MM.1S (cell line): ENCODE data around the gene RHOBTB1.

Experiments used
- DNase-seq: peaks from one replicate; pipeline ENCODE4 v3.0.0-alpha.2; 2015
- H2AFZ ChIP-seq: fragments of 300-600 bp; sonication (generic); 2 replicates; pipeline ENCODE4 v1.6.0; 2016; ENCODE audit warnings: antibody characterized with exemption, low read length
- H3F3A ChIP-seq: fragments of 300-600 bp; sonication (generic); 2 replicates; pipeline ENCODE4 v1.6.1; 2016; ENCODE audit warnings: mild to moderate bottlenecking, antibody characterized with exemption, low read length, moderate library complexity, mixed read lengths; ENCODE audit not compliant: insufficient read depth
- H3K27ac ChIP-seq: fragments of 300-600 bp; sonication (generic); 2 replicates; pipeline ENCODE4 v1.5.1; 2016; ENCODE audit warnings: mild to moderate bottlenecking, low read length
- H3K27me3 ChIP-seq: fragments of 300-600 bp; sonication (generic); replicated peaks from 2 replicates; pipeline ENCODE4 v1.6.0; 2016; ENCODE audit warnings: low read length; ENCODE audit not compliant: insufficient read depth
- H3K36me3 ChIP-seq: fragments of 300-600 bp; sonication (generic); replicated peaks from 2 replicates; pipeline ENCODE4 v1.6.1; 2016; ENCODE audit warnings: mild to moderate bottlenecking, low read length, mixed read lengths; ENCODE audit not compliant: insufficient read depth
- H3K4me1 ChIP-seq: fragments of 300-600 bp; sonication (generic); 2 replicates; pipeline ENCODE4 v1.6.1; 2016; ENCODE audit warnings: low read length, mixed read lengths
- H3K4me2 ChIP-seq: fragments of 300-600 bp; sonication (generic); 2 replicates; pipeline ENCODE4 v1.6.0; 2016; ENCODE audit warnings: low read depth, low read length
- H3K4me3 ChIP-seq: fragments of 300-600 bp; sonication (generic); 2 replicates; pipeline ENCODE4 v1.5.1; 2016; ENCODE audit warnings: low read length, mixed read lengths
- H3K79me2 ChIP-seq: fragments of 300-600 bp; sonication (generic); 2 replicates; pipeline ENCODE4 v1.6.1; 2016; ENCODE audit warnings: mixed run types, low read length, mixed read lengths
- H3K9ac ChIP-seq: fragments of 300-600 bp; sonication (generic); 2 replicates; pipeline ENCODE4 v1.6.1; 2016; ENCODE audit warnings: low read length, mixed read lengths
- H3K9me2 ChIP-seq: fragments of 300-600 bp; sonication (generic); replicated peaks from 2 replicates; pipeline ENCODE4 v1.6.1; 2016; ENCODE audit warnings: mild to moderate bottlenecking, low read length, mixed read lengths; ENCODE audit not compliant: insufficient read depth
- H3K9me3 ChIP-seq: fragments of 300-600 bp; sonication (generic); replicated peaks from 2 replicates; pipeline ENCODE4 v1.6.1; 2016; ENCODE audit warnings: mild to moderate bottlenecking, low read length, mixed read lengths; ENCODE audit not compliant: insufficient read depth
- H4K20me1 ChIP-seq: fragments of 300-600 bp; sonication (generic); 2 replicates; pipeline ENCODE4 v1.6.1; 2016; ENCODE audit warnings: mild to moderate bottlenecking, low read length, moderate library complexity, mixed read lengths; ENCODE audit not compliant: insufficient read depth
- CTCF ChIP-seq: fragments of 300-600 bp; sonication (generic); IDR thresholded peaks from 2 replicates; pipeline ENCODE4 v1.5.1; 2016; ENCODE audit warnings: antibody characterized with exemption, low read length, mixed read lengths
- EZH2 ChIP-seq: fragments of 300-600 bp; sonication (generic); optimal IDR thresholded peaks from 2 replicates; pipeline ENCODE3; 2017; ENCODE audit warnings: low read depth, mild to moderate bottlenecking, antibody characterized with exemption, low read length, mixed read lengths
- EZH2phosphoT487 ChIP-seq: fragments of 300-600 bp; sonication (generic); IDR thresholded peaks from 2 replicates; pipeline ENCODE4 v1.6.1; 2018; ENCODE audit warnings: antibody characterized with exemption, low read length

RHOBTB1 gene

GRCh38 chr10:60962946-60963345 lies 19.0 kb upstream of the RHOBTB1 start:
- no peak for TF ChIP-seq EZH2
- no peak for TF ChIP-seq EZH2phosphoT487
- TF ChIP-seq CTCF = no peak
- no peaks in the 10 kb centered on the region for H3K36me3 ChIP-seq
- H3K4me1 ChIP-seq = 0 out of 2 replicates have a peak, but pooled peaks cover 11% of the 10 kb centered on the region
- no peak for DNase-seq
- H3K79me2 ChIP-seq = no peaks in the 10 kb centered on the region
- H3K27ac ChIP-seq = no peak overlapping the region
- H3K9me2 ChIP-seq = no peaks in the 10 kb centered on the region
- no peak overlapping the region for H2AFZ ChIP-seq
- no peak overlapping the region for H3K9ac ChIP-seq
- H3K27me3 ChIP-seq = no peaks in the 10 kb centered on the region
- H4K20me1 ChIP-seq = no peaks in the 10 kb centered on the region
- H3K4me2 ChIP-seq = no peak overlapping the region
- no peak overlapping the region for H3K4me3 ChIP-seq
- H3K9me3 ChIP-seq = no peaks in the 10 kb centered on the region
- no peaks in the 10 kb centered on the region for H3F3A ChIP-seq

DNA sequence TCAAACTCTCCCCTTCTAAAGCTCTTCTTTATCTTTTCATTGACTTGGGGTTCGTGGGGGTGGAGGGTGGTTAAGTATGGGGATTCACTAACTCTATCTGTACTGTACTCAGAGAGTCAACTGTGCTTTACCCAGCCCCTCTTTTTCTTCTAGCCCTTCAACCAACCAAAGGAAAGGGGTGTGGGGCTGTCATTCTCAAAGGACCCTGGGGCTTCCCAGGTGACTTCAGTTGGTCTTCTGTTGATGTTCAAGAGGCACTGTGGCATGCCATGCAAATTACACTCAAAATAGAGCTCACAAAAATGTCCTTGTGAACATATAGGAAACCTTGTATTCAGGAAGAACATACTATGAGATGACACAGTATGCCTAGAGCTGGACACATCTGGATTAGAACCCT lies 16.9 kb upstream of the RHOBTB1 start:
- Histone ChIP-seq H3K27ac (no peak overlapping the region), H3K36me3 (no peaks in the 10 kb centered on the region), H3K9ac (no peak overlapping the region), H3K4me2 (no peak overlapping the region), H4K20me1 (no peaks in the 10 kb centered on the region), H3K4me3 (no peak overlapping the region), H2AFZ (no peak overlapping the region), H3K9me2 (no peaks in the 10 kb centered on the region), H3K79me2 (no peaks in the 10 kb centered on the region), H3K9me3 (no peaks in the 10 kb centered on the region), H3K27me3 (no peaks in the 10 kb centered on the region), H3F3A (no peaks in the 10 kb centered on the region), H3K4me1 (0 out of 2 replicates have a peak, but pooled peaks cover 9% of the 10 kb centered on the region)
- TF ChIP-seq EZH2 (no peak), EZH2phosphoT487 (no peak), CTCF (no peak)
- DNase-seq = no peak

GRCh38 chr10:60960031-60960430 lies 16.0 kb upstream of the RHOBTB1 start:
- no peaks in the 10 kb centered on the region for H3K79me2 ChIP-seq
- H3K4me3 ChIP-seq = no peak overlapping the region
- no peaks in the 10 kb centered on the region for H3K9me3 ChIP-seq
- H3K36me3 ChIP-seq = no peaks in the 10 kb centered on the region
- H3K4me1 ChIP-seq = 0 out of 2 replicates have a peak, but pooled peaks cover 9% of the 10 kb centered on the region
- no peaks in the 10 kb centered on the region for H3K27me3 ChIP-seq
- H3K4me2 ChIP-seq = no peak overlapping the region
- H3F3A ChIP-seq = no peaks in the 10 kb centered on the region
- no peak overlapping the region for H3K27ac ChIP-seq
- DNase-seq = no peak
- no peak overlapping the region for H2AFZ ChIP-seq
- TF ChIP-seq EZH2 = no peak
- TF ChIP-seq CTCF = no peak
- TF ChIP-seq EZH2phosphoT487 = no peak
- H4K20me1 ChIP-seq = no peaks in the 10 kb centered on the region
- H3K9me2 ChIP-seq = no peaks in the 10 kb centered on the region
- no peak overlapping the region for H3K9ac ChIP-seq
